Naive B cell (primary cell): Measurements from ENCODE around the gene KIF6. TPM values are rescaled to one million over a fixed set of nuclear protein-coding genes. Genes with fewer than 3 reads are reported as not detected.

Source experiments
- ATAC-seq, 2 donors: fragments of 150-1000 bp; cut with Tn5 transposase; 2 replicates each; pipeline ENCODE4 v1.10.0; 2021; ENCODE audit warnings: low read depth in 2 of 2, mild to moderate bottlenecking in 2 of 2, moderate library complexity in 2 of 2
- DNase-seq: peaks from one replicate; pipeline ENCODE4 v3.0.0; 2022
- H3K27ac Mint-ChIP-seq, 6 donors: one replicate each; pipeline ENCODE4 v1.8.0; 2020 to 2022; ENCODE audit warnings: mild to moderate bottlenecking in 6 of 6, mixed read lengths in 6 of 6, moderate library complexity in 5 of 6, inconsistent platforms in 2 of 6
- H3K27me3 Mint-ChIP-seq, 3 donors: one replicate each; pipeline ENCODE4 v1.8.0; 2021 to 2022; ENCODE audit warnings: mixed read lengths in 3 of 3, mild to moderate bottlenecking in 1 of 3
- H3K36me3 Mint-ChIP-seq, 2 donors: one replicate each; pipeline ENCODE4 v1.8.0; 2020 to 2022; ENCODE audit warnings: mixed read lengths in 2 of 2, inconsistent platforms in 1 of 2, mild to moderate bottlenecking in 1 of 2
- H3K4me1 Mint-ChIP-seq, 3 donors: one replicate each; pipeline ENCODE4 v1.8.0; 2020 to 2022; ENCODE audit warnings: mixed read lengths in 3 of 3, inconsistent platforms in 1 of 3, mild to moderate bottlenecking in 1 of 3, moderate library complexity in 1 of 3
- H3K4me3 Mint-ChIP-seq, 8 donors: one replicate each; pipeline ENCODE4 v1.8.0; 2020 to 2022; ENCODE audit warnings: mild to moderate bottlenecking in 8 of 8, mixed read lengths in 8 of 8, moderate library complexity in 8 of 8, inconsistent platforms in 2 of 8
- H3K9me3 Mint-ChIP-seq, 7 donors: one replicate each; pipeline ENCODE4 v1.8.0; 2020 to 2022; ENCODE audit warnings: mixed read lengths in 7 of 7, mild to moderate bottlenecking in 5 of 7, inconsistent platforms in 2 of 7, moderate library complexity in 1 of 7
- polyA plus RNA-seq, 6 donors: library from polyadenylated mRNA; unstranded; fragments of 300-500 nt; fragmentation: Illumina TruSeq; gene quantifications; one replicate each; pipeline ENCODE4 v1.2.3, GENCODE V29; 2021; ENCODE audit warnings: low read depth in 6 of 6

KIF6 gene
- polyA plus RNA-seq, 6 donors from 2014 or later = 0.16 to 0.19 TPM; not detected in 4

- Mint-ChIP-seq H3K36me3 (no peaks in the 10 kb centered on the region), H3K27me3 (peaks cover 12 to 29% (median 14%) of the 10 kb centered on the region in 3 donors), H3K4me1 (peaks cover 0 to 7% (median 3%) of the 10 kb centered on the region in 3 donors), H3K9me3 (peaks cover 0 to 5% (median 0%) of the 10 kb centered on the region in 7 donors), H3K4me3 (no peak overlapping the region), H3K27ac (peak overlapping the region in 1 of 6 donors; percentile 9)
- no peak for DNase-seq
- no peak for ATAC-seq
Observed at GRCh38 chr6:39425346-39426072, 299.7 kb downstream of the KIF6 start.

DNA sequence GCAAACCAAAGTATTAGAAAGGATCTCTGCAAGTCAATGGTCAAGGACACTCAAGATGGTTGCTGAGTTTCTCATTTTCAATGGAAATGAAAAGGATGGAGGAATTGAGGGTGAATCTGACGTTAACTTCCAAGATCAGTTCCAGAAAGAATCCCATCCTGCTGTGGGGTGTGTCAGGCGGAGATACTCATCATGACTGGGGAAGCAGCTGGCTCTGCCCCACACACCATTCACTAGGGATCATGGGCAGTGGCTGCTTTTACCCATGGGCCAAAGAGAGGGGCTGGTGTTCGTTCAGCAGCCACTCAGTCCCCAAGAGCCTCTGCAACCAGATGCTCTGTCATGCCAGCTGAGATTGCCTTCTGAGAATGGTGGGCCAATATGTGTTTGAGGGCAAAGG, 300.4 kb downstream of the KIF6 start:
- Mint-ChIP-seq H3K4me3 (no peak overlapping the region), H3K36me3 (no peaks in the 10 kb centered on the region), H3K9me3 (peaks cover 0 to 1% (median 0%) of the 10 kb centered on the region in 7 donors), H3K4me1 (peaks cover 0 to 7% (median 3%) of the 10 kb centered on the region in 3 donors), H3K27ac (no peak overlapping the region), H3K27me3 (peaks cover 9 to 22% (median 12%) of the 10 kb centered on the region in 3 donors)
- no peak for DNase-seq
- no peak for ATAC-seq

DNA sequence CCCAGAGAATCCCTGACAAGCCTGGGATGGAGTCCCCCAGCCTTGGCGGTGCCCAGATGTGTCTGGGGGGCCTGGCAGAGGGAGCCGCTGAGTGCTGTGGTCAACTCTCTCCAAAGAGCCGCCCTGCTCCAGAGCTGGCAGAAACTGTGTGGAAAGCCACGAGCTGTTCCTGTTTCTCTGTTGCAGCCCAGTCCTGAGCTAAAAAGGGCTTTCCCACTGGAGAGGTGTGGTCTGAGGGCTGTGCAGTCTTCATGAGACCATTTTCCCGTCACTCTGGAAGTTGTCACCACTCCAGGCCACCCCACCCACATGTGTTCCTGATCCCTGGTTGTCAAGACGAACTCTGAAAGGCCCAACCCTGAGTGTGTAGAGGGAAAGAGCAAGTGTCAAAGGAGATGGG, 303.0 kb downstream of the KIF6 start:
- Mint-ChIP-seq H3K4me3 (no peak overlapping the region), H3K27me3 (peaks cover 8 to 13% (median 12%) of the 10 kb centered on the region in 3 donors), H3K9me3 (no peaks in the 10 kb centered on the region), H3K27ac (no peak overlapping the region), H3K4me1 (peaks cover 0 to 7% (median 6%) of the 10 kb centered on the region in 3 donors), H3K36me3 (no peaks in the 10 kb centered on the region)
- no peak for ATAC-seq
- no peak for DNase-seq

GRCh38 chr6:39421383-39422225, 303.6 kb downstream of the KIF6 start:
- ATAC-seq (no peak), DNase-seq (no peak)
- Mint-ChIP-seq H3K9me3 (no peaks in the 10 kb centered on the region), H3K36me3 (no peaks in the 10 kb centered on the region), H3K27ac (no peak overlapping the region), H3K4me3 (no peak overlapping the region), H3K4me1 (peaks cover 0 to 7% (median 6%) of the 10 kb centered on the region in 3 donors), H3K27me3 (peaks cover 8 to 13% (median 12%) of the 10 kb centered on the region in 3 donors)

DNA sequence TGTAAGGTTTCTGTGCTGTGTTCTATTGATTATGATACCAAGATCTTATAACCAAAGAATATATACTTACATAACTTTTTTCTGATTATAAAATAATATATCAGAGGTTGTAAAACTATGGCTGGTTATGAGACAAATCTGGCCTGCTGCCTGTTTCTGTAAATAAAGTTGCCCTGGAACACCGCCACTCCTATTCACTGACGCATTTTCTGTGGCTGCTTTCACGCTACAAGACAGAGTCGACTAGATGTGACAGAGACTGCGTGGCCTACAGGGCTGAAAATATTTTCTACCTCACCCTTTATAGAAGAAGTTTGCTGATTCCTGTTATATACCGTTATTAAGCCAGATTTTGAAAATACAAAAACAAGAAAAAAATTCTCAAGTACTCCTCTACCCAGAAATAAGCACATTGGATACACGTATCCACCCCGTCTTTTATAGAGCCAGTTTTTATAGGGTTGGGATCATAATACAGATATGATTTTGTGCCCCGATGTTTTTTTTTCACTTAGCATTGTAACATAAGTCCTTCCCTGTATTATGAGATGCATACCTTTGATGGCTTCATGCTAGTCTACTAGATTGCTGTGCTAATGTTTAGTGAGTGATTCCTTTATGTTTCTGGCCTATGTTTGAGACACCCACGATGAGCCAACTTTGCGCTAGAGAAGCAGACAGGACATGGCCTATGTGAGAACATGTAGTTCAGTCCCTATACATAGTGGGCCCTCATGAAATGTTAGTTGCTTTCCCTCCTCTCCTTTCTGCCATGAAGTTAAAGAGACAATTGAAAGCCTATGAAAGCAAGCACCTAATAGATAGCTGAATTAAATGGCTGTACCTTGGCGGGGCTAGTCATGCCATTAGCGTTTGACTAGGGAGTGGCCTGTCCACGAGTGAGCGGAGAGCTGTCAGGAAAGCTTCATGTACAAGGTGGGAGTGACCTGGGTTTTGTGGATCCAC, 304.6 kb downstream of the KIF6 start:
- no peaks in the 10 kb centered on the region for H3K9me3 Mint-ChIP-seq
- H3K36me3 Mint-ChIP-seq = no peaks in the 10 kb centered on the region
- H3K27me3 Mint-ChIP-seq = peaks cover 8 to 13% (median 12%) of the 10 kb centered on the region in 3 donors
- no peak overlapping the region for H3K4me3 Mint-ChIP-seq
- DNase-seq = no peak
- H3K4me1 Mint-ChIP-seq = peaks cover 0 to 3% (median 2%) of the 10 kb centered on the region in 3 donors
- no peak overlapping the region for H3K27ac Mint-ChIP-seq
- ATAC-seq = no peak

- Mint-ChIP-seq H3K9me3 (no peaks in the 10 kb centered on the region), H3K36me3 (no peaks in the 10 kb centered on the region), H3K27me3 (peaks cover 8 to 13% (median 12%) of the 10 kb centered on the region in 3 donors), H3K4me1 (peaks cover 0 to 3% (median 2%) of the 10 kb centered on the region in 3 donors), H3K4me3 (no peak overlapping the region), H3K27ac (no peak overlapping the region)
- ATAC-seq (no peak), DNase-seq (no peak)
Observed at GRCh38 chr6:39419607-39420006, 305.6 kb downstream of the KIF6 start.

DNA sequence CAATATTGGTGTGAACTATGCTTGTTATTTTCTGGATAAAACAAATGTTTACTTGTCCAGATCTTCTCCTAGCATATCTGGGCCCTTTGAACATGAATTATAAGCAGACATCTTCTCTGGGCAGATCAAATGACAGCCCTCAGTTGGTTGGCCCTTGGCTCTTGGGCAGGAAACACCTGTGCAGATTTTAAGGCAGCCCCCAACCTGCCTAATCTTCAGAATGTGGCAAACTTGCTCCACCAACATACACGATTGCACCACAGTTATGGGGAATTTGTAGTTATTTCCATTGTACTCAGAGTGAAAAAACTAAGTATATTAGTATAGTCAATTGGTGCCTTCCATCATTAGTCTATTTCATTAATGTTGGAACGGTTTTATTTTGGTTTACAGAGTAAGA, 307.8 kb downstream of the KIF6 start:
- ATAC-seq = no peak
- no peaks in the 10 kb centered on the region for H3K36me3 Mint-ChIP-seq
- no peak for DNase-seq
- peaks cover 0 to 3% (median 2%) of the 10 kb centered on the region in 3 donors for H3K4me1 Mint-ChIP-seq
- H3K4me3 Mint-ChIP-seq = no peak overlapping the region
- H3K27me3 Mint-ChIP-seq = peaks cover 8 to 9% (median 8%) of the 10 kb centered on the region in 3 donors
- no peaks in the 10 kb centered on the region for H3K9me3 Mint-ChIP-seq
- H3K27ac Mint-ChIP-seq = no peak overlapping the region

DNA sequence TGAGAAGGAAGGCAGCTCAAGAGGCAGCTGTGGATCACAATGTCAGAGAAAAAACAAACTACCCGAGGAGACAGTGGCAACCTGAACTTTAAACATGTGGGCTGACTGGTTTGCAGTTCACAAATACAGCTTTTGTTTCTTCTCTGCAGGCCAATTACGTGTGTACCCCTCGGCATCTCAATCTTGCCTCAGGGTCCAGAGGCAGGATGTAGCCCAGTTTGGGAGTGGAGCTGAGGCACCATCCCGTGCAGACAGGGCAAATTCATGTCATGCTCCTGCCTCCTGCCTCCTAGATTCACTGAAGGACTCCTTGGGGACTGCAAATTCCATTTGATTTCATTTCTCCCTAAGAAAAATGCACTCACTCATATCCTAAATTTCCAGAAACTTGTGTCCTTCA, 308.5 kb downstream of the KIF6 start:
- no peak for DNase-seq
- ATAC-seq = no peak
- H3K27ac Mint-ChIP-seq = no peak overlapping the region

DNA sequence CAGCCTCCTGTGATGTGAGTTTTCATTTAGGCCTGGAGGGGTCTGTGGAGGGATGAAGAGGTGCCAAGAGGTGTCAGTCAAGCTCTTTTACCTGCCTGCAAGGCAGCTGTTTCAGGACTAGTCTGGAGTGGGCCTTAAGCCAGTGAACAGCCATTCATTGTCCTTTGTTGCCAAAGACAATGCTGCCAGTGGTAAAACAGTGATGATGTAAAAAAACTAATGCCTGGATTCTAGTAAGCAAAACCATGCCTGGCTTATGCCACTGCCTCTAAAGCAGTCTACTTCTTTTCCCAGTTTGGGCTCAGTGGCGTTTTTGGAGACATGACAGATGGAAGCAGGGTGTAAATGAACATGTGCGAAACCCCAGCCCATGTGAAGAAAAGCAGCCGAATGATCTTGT, 309.2 kb downstream of the KIF6 start:
- no peak for ATAC-seq
- Mint-ChIP-seq H3K27ac (peak overlapping the region in 1 of 6 donors; percentile 56), H3K36me3 (no peaks in the 10 kb centered on the region), H3K27me3 (peaks cover 0 to 4% (median 0%) of the 10 kb centered on the region in 3 donors), H3K9me3 (no peaks in the 10 kb centered on the region), H3K4me3 (no peak overlapping the region), H3K4me1 (peaks cover 0 to 5% (median 0%) of the 10 kb centered on the region in 3 donors)
- DNase-seq = no peak

More for the DNA sequence above, 308.5 kb downstream of the KIF6 start:
- Mint-ChIP-seq H3K27me3 (peaks cover 1 to 5% (median 2%) of the 10 kb centered on the region in 3 donors), H3K4me1 (peaks cover 0 to 5% (median 0%) of the 10 kb centered on the region in 3 donors), H3K4me3 (no peak overlapping the region), H3K9me3 (no peaks in the 10 kb centered on the region), H3K36me3 (no peaks in the 10 kb centered on the region)

- H3K36me3 Mint-ChIP-seq = no peaks in the 10 kb centered on the region
- H3K9me3 Mint-ChIP-seq = no peaks in the 10 kb centered on the region
Observed at GRCh38 chr6:39415482-39415881, 309.7 kb downstream of the KIF6 start.

DNA sequence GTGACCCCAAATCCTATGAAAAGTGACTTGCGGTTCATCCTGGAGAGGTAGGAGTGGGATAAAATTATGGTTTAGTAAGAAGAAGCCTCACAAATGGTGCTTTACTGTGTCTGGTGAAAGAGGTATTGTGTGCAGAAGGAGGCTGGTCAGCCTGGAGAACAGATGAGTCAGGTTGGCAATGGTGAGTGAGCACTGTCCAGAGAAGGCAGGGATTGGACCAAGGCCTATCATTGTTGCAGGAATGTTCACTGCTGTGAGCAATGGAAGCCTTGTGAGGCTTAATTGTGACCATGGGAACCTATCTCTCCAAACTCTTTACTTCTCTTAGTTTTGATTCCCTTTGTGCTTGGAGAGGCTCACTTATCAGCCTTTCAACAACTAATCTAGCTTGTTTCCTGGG, 313.7 kb downstream of the KIF6 start:
- Mint-ChIP-seq H3K9me3 (no peaks in the 10 kb centered on the region), H3K4me3 (no peak overlapping the region), H3K27me3 (no peaks in the 10 kb centered on the region), H3K36me3 (no peaks in the 10 kb centered on the region), H3K27ac (no peak overlapping the region), H3K4me1 (peaks cover 8 to 26% (median 8%) of the 10 kb centered on the region in 3 donors)
- ATAC-seq = no peak
- no peak for DNase-seq

More at GRCh38 chr6:39415482-39415881, 309.7 kb downstream of the KIF6 start:
- H3K4me1 Mint-ChIP-seq = peaks cover 0 to 8% (median 0%) of the 10 kb centered on the region in 3 donors
- DNase-seq = no peak
- H3K4me3 Mint-ChIP-seq = no peak overlapping the region
- no peak overlapping the region for H3K27ac Mint-ChIP-seq
- no peak for ATAC-seq
- H3K27me3 Mint-ChIP-seq = no peaks in the 10 kb centered on the region

DNA sequence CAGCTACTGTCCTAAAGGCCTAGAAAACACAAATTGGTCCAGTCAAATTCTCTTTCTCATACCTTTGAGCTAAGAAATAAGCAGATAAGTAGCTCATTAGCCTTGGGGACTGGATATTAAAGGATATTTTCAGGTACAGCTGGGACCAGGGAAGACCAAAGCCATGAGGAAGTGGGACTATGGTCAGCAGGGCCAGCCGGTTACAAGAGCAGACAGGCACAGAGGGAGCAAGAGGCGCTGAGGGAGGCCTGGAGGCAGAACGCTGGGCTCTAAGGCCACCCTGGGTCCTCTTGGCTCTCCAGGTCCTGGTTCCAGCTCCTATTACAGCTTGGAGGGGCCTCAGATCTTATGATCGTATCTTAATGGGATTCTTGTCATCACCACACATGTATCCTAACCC, 314.2 kb downstream of the KIF6 start:
- DNase-seq (no peak), ATAC-seq (no peak)
- Mint-ChIP-seq H3K4me3 (no peak overlapping the region), H3K27ac (no peak overlapping the region), H3K4me1 (peaks cover 8 to 26% (median 8%) of the 10 kb centered on the region in 3 donors), H3K36me3 (no peaks in the 10 kb centered on the region), H3K27me3 (no peaks in the 10 kb centered on the region), H3K9me3 (no peaks in the 10 kb centered on the region)

DNA sequence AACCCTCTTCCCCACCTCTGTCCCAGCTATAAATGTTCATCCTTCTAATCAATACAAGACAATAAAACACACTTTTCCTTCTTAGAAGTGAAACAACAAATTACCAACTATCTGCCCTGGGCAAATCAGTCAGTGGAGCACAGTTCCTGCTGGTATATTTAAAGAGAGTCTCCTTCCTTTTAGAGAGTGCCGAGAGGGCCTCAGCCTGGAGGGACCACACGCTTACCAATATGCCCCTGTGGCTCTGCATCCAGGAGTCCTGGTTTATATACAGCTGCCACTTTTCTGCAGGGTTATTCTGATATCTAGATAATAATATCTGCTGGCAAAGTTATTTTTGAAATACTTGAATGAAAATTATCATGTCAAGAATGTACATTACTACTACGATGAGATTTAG, 315.3 kb downstream of the KIF6 start:
- H3K4me3 Mint-ChIP-seq = peak overlapping the region in 3 of 8 donors; percentile 16 to 60 (median 41)
- no peaks in the 10 kb centered on the region for H3K27me3 Mint-ChIP-seq
- H3K9me3 Mint-ChIP-seq = no peaks in the 10 kb centered on the region
- H3K4me1 Mint-ChIP-seq = peaks cover 8 to 26% (median 8%) of the 10 kb centered on the region in 3 donors
- H3K27ac Mint-ChIP-seq = peak overlapping the region in 1 of 6 donors; percentile 74
- no peak for DNase-seq
- no peaks in the 10 kb centered on the region for H3K36me3 Mint-ChIP-seq
- ATAC-seq = no peak
